NOMO-1 (cell line): ENCODE results near the gene LDLRAD1.
"Not testable (repeated sequence)": the region's sequence is repeated elsewhere in the genome, so short reads cannot be mapped to it uniquely, and the experiment has no call there.

ENCODE experiments used
- DNase-seq, 2 experiments: peaks; one replicate each; lab custom pipeline; 2025; ENCODE audit not compliant: unreplicated experiment in 2 of 2; lab: John Stamatoyannopoulos, UW

Gene LDLRAD1

GRCh38 chr1:53995683-53996082 is 22.3 kb downstream of the LDLRAD1 start:
- no peak for DNase-seq

- DNase-seq: not testable (repeated sequence)
Measured at GRCh38 chr1:53994516-53994915, 23.5 kb downstream of the LDLRAD1 start.

- DNase-seq: no peak
Measured at GRCh38 chr1:53992085-53992874, 25.7 kb downstream of the LDLRAD1 start.

GRCh38 chr1:53987880-53988279 is 30.1 kb downstream of the LDLRAD1 start:
- DNase-seq: peak; percentile 5 to 42

GRCh38 chr1:53986458-53986857 is 31.5 kb downstream of the LDLRAD1 start:
- no peak for DNase-seq

- no peak for DNase-seq
Measured at GRCh38 chr1:53984726-53985125, 33.3 kb downstream of the LDLRAD1 start.

- no peak for DNase-seq
Measured at GRCh38 chr1:53982763-53983104, 35.3 kb downstream of the LDLRAD1 start.

- DNase-seq: peak; percentile 33 to 46
Measured at GRCh38 chr1:53982034-53982762, 35.8 kb downstream of the LDLRAD1 start.

- no peak for DNase-seq
Measured at GRCh38 chr1:53981220-53981619, 36.8 kb downstream of the LDLRAD1 start.

GRCh38 chr1:53979712-53980450 is 38.1 kb downstream of the LDLRAD1 start:
- no peak for DNase-seq

- no peak for DNase-seq
Measured at GRCh38 chr1:53975861-53976260, 42.1 kb downstream of the LDLRAD1 start.

- DNase-seq: no peak
Measured at GRCh38 chr1:53971718-53972117, 46.3 kb downstream of the LDLRAD1 start.

GRCh38 chr1:53969323-53969722 is 48.7 kb downstream of the LDLRAD1 start:
- DNase-seq: not testable (repeated sequence)

- DNase-seq: no peak
Measured at GRCh38 chr1:53968125-53968513, 49.9 kb downstream of the LDLRAD1 start.

GRCh38 chr1:53967409-53968124 is 50.4 kb downstream of the LDLRAD1 start:
- DNase-seq: no peak

GRCh38 chr1:53966794-53967193 is 51.2 kb downstream of the LDLRAD1 start:
- no peak for DNase-seq

- DNase-seq: no peak
Measured at GRCh38 chr1:53964109-53964508, 53.9 kb downstream of the LDLRAD1 start.

GRCh38 chr1:53963460-53963859 is 54.5 kb downstream of the LDLRAD1 start:
- DNase-seq: no peak

- DNase-seq: no peak
Measured at GRCh38 chr1:53962395-53962794, 55.6 kb downstream of the LDLRAD1 start.

GRCh38 chr1:53959664-53960250 is 58.2 kb downstream of the LDLRAD1 start:
- peak in 1 of 2 experiments; percentile 41 for DNase-seq
